HG03354 (cell line): ENCODE data around the gene SMARCC1.

Experiments used
- ATAC-seq: cut with Tn5 transposase; IDR thresholded peaks from one replicate; pipeline ENCODE4 v1.9.1; 2021; ENCODE audit warnings: mild to moderate bottlenecking; ENCODE audit not compliant: unreplicated experiment, poor library complexity, severe bottlenecking

The SMARCC1 gene

DNA sequence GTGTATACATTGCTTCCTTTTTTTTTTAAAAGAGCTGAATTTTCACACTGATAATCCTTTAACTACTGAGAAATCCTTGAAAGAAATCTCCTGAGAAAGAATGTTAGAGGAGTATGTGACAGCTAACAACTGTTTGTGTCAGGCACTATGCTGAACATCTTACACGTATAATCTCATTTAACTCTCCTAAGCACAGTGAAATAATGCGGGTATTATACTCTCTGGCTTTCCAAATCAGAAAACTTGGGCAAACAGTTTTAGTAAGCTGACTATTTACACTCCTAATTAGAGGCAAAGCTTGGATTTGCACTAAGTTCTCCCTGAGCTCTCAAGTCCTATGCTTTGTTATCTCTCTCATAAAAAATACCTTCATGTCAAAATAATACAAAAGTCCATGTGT lies 69.3 kb downstream of the SMARCC1 start:
- no peak for ATAC-seq

DNA sequence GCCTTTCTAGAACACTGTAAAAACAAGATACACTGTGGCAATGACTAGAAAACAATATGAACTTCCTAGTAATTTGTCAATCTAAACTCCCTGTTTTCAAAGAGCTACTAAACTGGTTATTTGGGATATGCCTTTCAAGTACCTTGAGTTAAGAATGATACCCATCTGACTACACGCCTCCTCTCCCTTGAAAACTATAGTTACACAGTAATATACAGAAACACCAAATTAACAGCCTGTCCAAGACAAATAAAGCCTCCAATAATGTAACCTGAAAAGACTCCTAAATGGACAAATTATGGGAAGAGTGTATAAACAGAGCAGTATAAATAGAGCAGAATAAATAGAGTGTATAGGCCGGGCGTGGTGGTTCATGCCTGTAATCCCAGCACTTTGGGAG lies 70.1 kb downstream of the SMARCC1 start:
- ATAC-seq, result no peak

DNA sequence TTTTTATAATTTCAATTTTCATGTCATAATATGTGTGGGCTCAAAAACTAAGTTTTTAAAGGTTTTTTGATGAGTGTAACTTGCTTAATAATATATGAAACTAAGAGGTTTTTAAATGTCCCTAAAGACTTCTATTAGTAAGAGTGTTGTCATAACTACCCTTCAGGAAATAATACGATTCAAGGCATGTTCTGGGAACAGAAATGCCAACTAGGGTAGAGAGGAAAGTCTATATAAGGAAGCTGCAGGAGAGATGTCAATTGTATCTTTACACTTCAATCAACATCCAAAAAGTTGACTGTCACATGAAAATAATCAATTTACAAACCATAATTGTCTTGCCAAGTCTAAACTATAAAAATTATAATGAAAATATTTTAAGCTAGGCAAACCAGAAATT lies 76.3 kb downstream of the SMARCC1 start:
- ATAC-seq, result no peak

DNA sequence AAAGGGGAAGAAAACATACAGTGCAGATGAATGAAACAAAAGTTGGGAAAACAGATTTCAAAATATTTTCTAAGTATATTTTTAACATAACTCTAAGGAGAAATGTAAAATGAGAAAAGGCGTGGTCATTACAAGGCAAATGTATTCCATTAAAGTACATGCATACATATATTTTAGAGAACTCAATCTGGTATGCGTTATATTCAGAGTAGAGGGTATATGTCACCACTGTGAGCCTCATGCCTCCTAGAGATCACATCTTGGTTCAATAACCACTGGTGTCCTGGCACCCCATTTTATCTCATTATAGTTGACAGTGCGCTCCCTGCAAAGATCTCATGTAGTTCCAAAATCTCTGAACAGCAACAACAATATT lies 77.5 kb downstream of the SMARCC1 start:
- no peak for ATAC-seq

DNA sequence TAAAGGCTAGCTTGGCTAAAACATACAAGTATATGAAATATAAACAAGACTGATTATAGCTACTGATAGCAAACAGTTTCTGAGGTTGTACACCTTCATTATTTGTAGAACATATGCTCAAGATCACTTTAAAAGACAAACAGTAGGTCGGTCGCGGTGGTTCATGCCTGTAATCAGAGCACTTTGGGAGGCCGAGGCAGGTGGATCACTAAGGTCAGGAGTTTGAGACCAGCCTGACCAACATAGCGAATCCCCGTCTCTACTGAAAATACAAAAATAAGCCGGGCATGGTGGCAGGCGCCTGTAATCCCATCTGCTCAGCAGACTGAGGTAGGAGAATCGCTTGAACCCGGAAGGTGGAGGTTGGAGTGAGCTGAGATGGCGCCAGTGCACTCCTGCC lies 80.3 kb downstream of the SMARCC1 start:
- no peak for ATAC-seq

DNA sequence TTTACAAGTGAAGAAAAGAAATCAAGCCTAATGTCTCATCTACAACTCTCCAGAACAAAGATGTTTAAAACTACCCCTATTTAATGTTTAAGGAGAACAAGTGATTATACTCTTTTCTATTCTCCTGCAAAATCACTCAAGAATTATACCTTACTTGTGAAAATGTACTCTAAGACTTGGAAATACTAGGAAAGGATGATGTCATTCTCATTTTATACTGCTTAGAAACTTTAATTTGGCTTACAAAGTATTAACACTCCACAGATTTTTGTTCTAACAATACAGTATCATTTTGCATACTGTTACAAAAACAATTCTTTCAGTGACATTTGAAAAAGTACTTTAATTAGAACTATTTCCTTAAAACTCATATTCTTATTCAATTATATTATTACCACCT lies 89.5 kb downstream of the SMARCC1 start:
- ATAC-seq, result no peak

DNA sequence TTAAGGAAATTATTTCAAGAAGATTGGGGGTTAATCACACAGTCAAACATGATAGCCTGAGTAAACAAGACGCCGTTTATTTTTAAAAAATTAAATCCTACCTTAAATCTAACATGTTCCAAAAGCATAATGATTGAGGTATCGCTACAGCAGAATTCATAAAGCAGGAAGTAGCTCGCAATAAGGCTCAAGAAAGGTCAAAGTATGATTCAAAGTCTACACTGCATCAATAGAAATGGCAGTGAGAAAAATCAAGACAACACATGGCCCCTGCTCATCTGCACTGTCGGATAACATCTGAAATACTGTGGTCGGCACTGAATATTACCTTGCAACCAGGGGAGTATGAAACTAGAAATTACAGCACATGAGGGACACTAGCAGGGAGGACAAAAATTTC lies 93.2 kb downstream of the SMARCC1 start:
- no peak for ATAC-seq

DNA sequence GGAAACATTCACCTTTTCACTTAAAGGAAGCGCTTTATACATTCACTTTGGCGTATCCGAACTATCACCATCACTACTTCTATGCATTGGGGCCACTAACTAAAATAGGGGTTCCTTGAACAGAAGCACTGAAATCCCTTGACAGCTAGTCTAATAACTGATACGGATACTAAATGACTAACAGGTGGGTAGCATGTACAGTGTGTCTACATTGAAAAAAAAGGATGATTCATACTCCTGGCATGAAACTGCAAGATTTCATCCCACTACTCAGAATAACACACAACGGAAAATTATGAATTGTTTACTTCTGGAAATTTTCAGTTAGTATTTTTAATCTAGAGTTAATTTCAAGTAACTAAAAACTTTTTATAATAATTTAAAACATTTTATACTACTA lies 96.7 kb downstream of the SMARCC1 start:
- ATAC-seq, result no peak

DNA sequence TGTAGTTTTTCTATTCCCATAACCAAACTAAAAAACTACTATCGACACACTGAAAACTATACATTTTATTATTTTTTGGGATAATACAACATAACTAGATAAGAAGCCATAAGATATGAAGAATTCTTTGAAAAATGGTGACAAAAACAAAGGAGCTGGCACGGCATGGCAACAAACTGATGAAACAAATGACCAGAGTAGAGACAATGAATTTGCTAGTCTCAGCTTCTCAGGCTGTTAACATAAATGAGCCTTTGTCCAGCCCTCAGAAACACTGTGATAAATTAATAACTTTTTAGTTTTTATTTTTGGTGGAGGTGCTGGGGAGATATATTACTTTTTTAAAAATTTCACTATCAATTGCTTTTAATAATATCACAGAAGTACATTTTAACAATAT lies 100.7 kb downstream of the SMARCC1 start:
- no peak for ATAC-seq

DNA sequence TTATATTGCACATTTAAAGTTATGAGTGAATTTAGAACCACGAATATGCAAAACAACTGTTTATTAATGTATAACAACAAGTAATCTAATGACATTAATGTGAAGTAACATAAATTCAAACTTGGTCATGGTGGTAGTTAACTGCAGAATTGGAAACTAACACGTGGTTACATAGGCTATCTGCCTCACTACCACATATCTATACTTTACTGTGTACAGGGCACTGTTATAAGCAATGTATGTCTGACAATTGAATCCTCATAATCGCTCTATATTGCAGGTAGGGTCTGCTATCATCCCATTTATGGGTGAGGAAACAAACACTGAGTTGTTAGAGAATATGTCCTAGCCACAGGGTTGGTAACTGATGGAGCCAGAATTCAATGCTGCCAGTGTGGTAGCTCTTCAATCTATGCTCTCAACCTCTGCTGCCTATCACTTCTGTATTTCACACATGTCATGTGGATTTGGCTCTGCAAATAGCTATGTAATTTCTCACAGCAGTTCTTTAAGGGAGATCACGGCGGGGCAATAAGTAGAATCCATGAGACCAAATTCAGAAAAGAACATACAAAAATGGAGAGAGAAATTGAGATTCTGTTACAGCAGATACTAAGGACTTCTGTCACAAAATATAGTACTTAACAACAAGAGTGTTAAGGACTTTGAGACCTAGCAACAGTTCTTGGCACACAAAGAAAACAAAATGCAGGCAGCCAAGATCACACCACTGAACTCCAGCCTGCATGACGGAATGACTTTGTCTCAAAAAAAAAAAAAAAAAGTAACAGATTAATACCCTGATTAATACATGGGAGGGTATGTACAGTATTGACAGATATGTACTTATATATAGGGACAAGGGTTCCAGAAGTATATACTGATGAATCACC lies 103.0 kb downstream of the SMARCC1 start:
- no peak for ATAC-seq

DNA sequence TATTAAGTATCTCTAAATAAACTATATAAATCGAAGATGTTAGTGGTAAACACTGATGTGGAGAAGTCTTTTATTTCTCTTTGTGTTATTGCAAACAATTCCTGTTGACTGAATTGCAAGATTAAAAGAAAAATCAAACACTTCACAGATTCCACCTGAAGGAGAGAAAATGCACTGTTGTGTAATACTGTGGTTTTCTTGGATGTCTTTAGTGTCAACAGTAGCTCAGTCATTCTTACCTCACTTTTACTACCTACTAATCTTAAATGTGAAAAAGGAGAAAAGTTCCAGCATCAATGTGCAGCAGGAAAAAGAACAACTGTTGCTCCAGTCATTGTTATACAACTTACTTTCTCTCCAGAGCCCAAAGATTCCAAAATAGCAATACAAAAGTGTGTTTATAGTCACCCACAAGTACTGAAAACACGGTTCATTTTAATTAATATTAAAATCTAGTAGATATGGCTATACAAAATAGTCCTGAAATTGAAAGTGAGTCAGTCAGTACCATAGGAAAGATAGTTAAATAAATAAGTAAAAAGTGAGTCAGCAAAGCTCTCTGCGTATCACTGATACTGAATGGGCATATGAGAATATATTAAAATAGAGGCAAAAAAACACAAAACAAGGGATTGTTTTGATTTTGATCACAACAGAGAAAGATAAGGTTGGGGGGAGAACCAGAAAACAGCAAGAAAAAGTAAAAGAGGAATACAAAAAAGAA lies 112.5 kb downstream of the SMARCC1 start:
- ATAC-seq, result no peak

DNA sequence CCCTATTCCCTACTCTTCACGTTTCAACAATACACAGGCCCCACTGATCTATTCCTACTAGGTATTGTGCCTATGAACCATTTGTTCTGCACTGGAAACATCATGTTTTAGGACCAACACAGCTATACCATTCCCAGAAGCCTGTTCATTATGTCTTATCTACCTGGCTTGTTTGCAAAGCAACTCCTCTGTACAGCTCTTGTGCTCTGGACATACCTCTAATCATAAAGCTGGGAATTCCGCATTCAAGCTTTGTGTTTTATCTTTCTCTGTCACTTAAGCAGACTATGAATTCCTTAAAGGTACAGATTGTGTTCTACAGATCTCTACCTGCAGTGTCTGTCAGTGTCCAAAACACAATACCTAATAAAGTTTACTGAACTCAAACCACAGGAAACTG lies 115.6 kb downstream of the SMARCC1 start:
- ATAC-seq, result no peak

DNA sequence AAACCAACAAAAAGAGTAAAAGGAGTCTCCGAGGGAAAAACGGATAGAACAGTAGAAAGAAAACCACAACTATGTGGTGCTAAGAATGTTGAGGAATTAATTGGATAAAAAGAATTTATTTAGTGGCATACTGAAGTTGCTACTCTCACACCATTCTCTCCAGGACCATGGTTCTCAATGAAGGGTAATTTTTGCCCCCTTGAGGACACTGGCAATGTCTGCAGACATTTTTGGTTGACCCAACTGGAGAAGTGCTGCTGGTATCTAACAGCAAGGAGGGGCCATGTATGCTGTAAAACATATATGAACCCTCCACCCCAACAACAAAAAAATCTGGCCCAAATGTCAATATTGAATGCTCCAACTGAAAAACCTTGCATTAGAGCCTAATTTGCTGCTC lies 117.2 kb downstream of the SMARCC1 start:
- no peak for ATAC-seq

DNA sequence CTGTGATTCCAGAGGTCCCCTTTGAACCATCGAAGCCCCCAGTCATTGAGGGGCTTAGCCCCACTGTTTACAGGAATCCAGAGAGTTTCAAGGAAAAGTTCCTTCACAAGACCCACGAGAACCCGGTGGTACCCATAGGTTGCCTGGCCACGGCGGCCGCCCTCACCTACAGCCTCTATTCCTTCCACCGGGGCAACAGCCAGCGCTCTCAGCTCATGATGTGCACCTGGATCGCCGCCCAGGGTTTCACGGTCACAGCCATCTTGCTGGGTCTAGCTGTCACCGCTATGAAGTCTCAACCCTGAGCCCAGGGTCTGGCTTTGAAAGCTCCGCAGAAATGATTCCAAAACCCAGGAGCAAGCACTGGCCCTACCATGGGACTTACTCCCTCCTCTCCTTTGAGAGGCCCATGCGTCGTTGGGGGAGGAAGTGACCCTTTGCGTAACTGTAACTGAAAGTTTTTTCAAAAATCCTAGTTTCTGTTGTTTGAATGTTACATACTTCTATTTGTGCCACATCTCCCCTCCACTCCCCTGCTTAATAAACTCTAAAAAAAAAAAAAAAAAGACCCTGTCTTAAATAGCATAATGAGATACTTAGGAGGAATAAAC lies 118.0 kb downstream of the SMARCC1 start:
- no peak for ATAC-seq

DNA sequence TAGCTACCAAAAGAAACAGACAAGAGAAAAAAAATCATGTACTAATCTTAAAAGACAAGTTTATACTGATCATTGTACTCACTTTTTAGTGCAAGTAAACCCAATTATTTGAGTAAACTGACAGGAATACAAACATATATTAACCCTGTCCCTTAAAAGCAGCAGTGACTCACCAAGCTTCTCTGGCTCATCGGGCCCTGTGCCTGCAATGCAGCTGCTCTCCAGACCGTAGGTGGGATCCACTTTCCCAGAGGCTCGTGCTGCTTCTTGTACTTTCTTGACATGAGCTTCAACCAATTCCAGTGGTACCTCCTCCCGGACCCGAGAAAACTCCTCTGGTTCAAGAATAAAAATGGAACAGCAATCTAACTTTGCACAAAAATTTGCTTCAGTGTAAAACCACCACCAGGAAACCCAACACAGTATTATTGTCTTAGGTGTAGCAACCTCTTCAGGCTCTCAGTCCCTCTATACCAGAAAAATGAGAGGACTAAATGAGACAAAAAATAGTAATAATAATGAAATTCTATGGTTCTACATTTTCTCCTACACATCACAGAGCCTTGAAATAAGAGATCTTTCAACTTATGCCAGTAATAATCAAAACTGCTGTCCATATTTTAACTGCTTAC lies 120.5 kb downstream of the SMARCC1 start:
- ATAC-seq, result no peak

DNA sequence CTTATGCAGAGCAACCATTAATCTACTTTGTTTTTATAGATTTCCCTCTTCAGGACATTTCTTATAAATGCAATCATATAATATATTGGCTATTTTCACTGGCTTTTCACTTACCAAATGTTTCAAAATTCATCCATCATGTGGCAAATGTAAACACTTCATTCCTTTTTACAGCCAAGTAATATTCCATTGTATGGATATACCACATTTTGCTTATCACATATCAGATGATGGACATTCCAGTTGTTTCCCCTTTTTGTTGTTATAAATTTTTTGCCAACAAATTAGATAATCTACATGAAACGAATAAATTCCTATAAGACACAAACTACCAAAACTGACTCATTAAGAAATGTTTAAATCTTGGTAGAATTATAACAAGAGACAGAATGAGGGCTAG lies 123.2 kb downstream of the SMARCC1 start:
- no peak for ATAC-seq

DNA sequence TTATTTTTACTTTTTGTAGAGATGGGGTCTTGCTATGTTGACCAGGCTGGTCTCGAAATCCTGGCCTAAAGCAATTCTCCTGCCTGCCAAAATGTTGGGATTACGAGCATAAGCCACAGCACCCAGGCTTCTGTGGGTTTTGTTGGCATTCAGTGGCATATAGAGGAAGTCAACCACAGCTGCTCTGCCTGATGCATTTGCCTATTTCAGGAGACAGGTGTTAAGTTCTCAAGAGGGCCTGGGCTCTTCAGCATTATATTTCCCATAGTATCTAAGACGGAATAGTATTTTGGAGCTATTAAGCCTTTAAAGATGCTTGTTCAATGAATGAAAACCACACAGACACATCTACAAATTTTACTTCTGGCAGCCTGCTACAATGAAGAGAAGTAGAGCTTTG lies 129.6 kb downstream of the SMARCC1 start:
- no peak for ATAC-seq

DNA sequence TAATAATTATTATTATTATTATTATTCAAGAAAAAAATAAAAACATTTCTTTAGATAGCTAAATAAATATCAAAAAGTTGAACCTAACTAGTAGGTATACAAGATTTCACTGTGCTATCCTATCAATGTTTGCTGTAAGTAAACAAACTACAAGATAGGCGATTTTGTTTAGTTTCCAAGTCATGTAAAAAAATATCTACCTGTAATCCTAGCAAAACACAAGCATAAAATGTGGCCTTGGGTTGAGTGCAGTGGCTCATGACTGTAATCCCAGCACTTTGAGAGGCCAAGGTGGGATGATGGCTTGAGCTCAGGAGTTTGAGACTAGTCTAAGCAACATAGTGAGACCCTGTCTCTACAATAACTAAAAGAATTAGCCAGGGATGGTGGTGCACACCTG lies 131.4 kb downstream of the SMARCC1 start:
- ATAC-seq, result no peak

DNA sequence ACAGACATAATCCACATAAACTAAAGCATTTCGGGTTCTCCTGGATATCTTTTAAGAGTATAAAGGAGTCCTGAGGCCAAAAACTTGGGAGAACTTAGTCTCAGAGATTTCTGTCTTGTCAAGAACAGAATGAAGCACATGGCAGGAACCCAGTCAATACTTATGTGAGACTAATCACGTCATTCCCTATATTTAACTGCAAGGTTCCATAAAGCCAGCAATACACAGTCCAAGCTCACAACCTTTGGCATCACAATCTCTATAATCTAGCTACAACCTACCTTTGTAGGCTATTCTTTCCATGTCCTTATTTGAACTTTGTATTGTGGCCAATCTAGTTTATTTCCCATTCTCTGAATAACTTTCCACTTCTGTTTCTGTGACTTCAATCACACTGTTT lies 134.1 kb downstream of the SMARCC1 start:
- ATAC-seq, result no peak

DNA sequence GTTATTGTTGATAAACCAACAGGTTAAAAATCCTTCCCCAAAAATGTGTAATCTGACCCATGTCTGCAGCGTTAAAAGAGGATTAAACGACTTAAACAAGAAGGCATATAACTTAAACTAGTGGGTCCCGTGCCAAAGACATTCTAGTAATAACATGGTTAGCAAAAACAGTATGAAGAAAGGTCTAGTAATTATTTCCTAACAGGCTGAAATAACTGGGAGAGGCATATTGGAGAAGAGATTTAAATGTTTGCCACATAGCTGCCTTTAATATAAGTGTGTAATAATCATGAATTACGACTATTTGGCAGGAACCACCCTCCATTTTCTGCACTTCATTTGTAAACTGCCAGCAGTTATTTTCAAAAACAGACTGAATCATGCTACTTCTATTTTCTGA lies 135.3 kb downstream of the SMARCC1 start:
- no peak for ATAC-seq
